K562 (cell line): ENCODE data around the gene ANXA3. TPM values are rescaled to one million over a fixed set of nuclear protein-coding genes. Genes with fewer than 3 reads are reported as not detected.

Experiments
- ARID4B ChIP-seq: sonication (generic); formaldehyde crosslinking; IDR thresholded peaks from 2 replicates; pipeline ENCODE4 v1.8.0; 2022; ENCODE audit warnings: mild to moderate bottlenecking, missing genetic modification reagents
- BRF1 ChIP-seq: IDR thresholded peaks from 3 replicates; pipeline ENCODE4 v1.6.1; 2011; ENCODE audit warnings: borderline replicate concordance, mild to moderate bottlenecking; ENCODE audit not compliant: insufficient read length; ENCODE audit errors: extremely low read depth
- CC2D1A ChIP-seq: fragments of 450-650 bp; IDR thresholded peaks from 2 replicates; pipeline ENCODE4 v1.6.1; 2017; ENCODE audit warnings: mild to moderate bottlenecking
- CCAR2 ChIP-seq: fragments of 200-400 bp; formaldehyde crosslinking; IDR thresholded peaks from 2 replicates; pipeline ENCODE4 v1.6.1; 2017; ENCODE audit warnings: mild to moderate bottlenecking, low read depth, low read length
- GTF3C2 ChIP-seq: IDR thresholded peaks from 3 replicates; pipeline ENCODE4 v1.6.1; 2011; ENCODE audit warnings: borderline replicate concordance, mild to moderate bottlenecking, moderate library complexity; ENCODE audit not compliant: insufficient read length; ENCODE audit errors: extremely low read depth
- KLF1 ChIP-seq: fragments of 450-650 bp; IDR thresholded peaks from 2 replicates; pipeline ENCODE4 v1.6.1; 2016; ENCODE audit warnings: missing genetic modification characterization, missing compliant biosample characterization
- MTA3 ChIP-seq: fragments of 450-650 bp; formaldehyde crosslinking; IDR thresholded peaks from 2 replicates; pipeline ENCODE4 v1.6.1; 2017; ENCODE audit warnings: mild to moderate bottlenecking, borderline replicate concordance
- MYC ChIP-seq, 2 experiments: fragments of 250-450 bp in 1 of 2; sonication (Bioruptor Pico) in 1 of 2; IDR thresholded peaks; 2 replicates each; pipeline versions ENCODE4 v1.5.1 to v1.6.1; 2012 to 2021; ENCODE audit warnings: low read depth in 2 of 2, borderline replicate concordance in 1 of 2, improper control_type of control experiment in 1 of 2, low read length in 1 of 2, mild to moderate bottlenecking in 1 of 2, moderate library complexity in 1 of 2
- PATZ1 ChIP-seq: fragments of 250-450 bp; sonication (Bioruptor Pico); IDR thresholded peaks from 2 replicates; pipeline ENCODE4 v1.5.0; 2020; ENCODE audit warnings: mild to moderate bottlenecking, borderline replicate concordance
- ZBTB33 ChIP-seq: sonication (generic); formaldehyde crosslinking; IDR thresholded peaks from 2 replicates; pipeline ENCODE4 v1.8.1; 2023; ENCODE audit warnings: mild to moderate bottlenecking, missing genetic modification reagents
- ZNF280A ChIP-seq: fragments of 450-650 bp; IDR thresholded peaks from 2 replicates; pipeline ENCODE4 v1.6.1; 2018; ENCODE audit warnings: mild to moderate bottlenecking, low read depth; ENCODE audit not compliant: partially characterized antibody
- polyA plus RNA-seq, 8 experiments: library from polyadenylated mRNA; depleted of rRNA in 4 of 8; stranded (reverse) in 5 of 8; unstranded in 3 of 8; fragments of >200 nt; fragmentation: Nextera tagmentation in 2 of 8; fragmentation: Illumina TruSeq in 1 of 8; extraction: Ambion mirVana in 2 of 8; extraction: Trizol in 1 of 8; gene quantifications; 2 replicates each; pipeline versions ENCODE4 v1.2.1 to v1.2.3, GENCODE V29; 2011 to 2014; ENCODE audit warnings: inconsistent platforms in 1 of 8, missing spikeins in 1 of 8
- total RNA-seq, 7 experiments: library from RNA; depleted of rRNA in 6 of 7; stranded (reverse); fragments of >200 nt in 6 of 7; fragmentation: Illumina TruSeq in 2 of 7; extraction: Trizol in 2 of 7; gene quantifications; 2 replicates each; pipeline versions ENCODE4 v1.2.1 to v1.2.3, GENCODE V29; 2011 to 2021; ENCODE audit warnings: low replicate concordance in 1 of 7

Gene ANXA3
- total and polyA plus RNA-seq, 9 of the 15 experiments (the other 6 are each of a cell fraction or from before 2014, with no cell fraction given): 6.3 to 15.5 (median 9.8) TPM

- TF ChIP-seq ARID4B (CRISPR knock-in tag) (no peak), ZBTB33 (CRISPR knock-in tag) (0 out of 2 replicates have a peak, but pooled peaks have one; percentile 24), MYC (IDR thresholded peaks at IDR 0.05; ENCODE audit: low read depth, low read length) (no peak), MYC (CRISPR knock-in tag; IDR thresholded peaks at IDR 0.05; ENCODE audit: borderline replicate concordance, low read depth) (no peak), GTF3C2 (no peak), CC2D1A (peak; percentile 48; the same call in 1 of the 2 replicates), KLF1 (tag) (no peak), PATZ1 (CRISPR knock-in tag) (no peak), BRF1 (no peak), MTA3 (peak; percentile 63; the same call in 1 of the 2 replicates), ZNF280A (no peak), CCAR2 (no peak)
Observed at GRCh38 chr4:78621395-78621794, 69.8 kb downstream of the ANXA3 start (continued).
